GM18951 (cell line): ENCODE measurements around the gene VSIG2.

ENCODE experiments used
- POLR2A ChIP-seq: IDR thresholded peaks from 4 replicates; pipeline ENCODE4 v1.6.1; 2011; ENCODE audit warnings: mild to moderate bottlenecking; ENCODE audit not compliant: insufficient read length, insufficient read depth; ENCODE audit errors: extremely low read depth
- in situ Hi-C: fragments of 300-500 bp; cut with MboI; formaldehyde crosslinking; loops from one replicate; pipeline ENCODE4 v1.12.0; 2022; ENCODE audit warnings: low sequenced_read_pairs, mixed read lengths, inconsistent platforms; ENCODE audit not compliant: unreplicated experiment

The VSIG2 gene

DNA sequence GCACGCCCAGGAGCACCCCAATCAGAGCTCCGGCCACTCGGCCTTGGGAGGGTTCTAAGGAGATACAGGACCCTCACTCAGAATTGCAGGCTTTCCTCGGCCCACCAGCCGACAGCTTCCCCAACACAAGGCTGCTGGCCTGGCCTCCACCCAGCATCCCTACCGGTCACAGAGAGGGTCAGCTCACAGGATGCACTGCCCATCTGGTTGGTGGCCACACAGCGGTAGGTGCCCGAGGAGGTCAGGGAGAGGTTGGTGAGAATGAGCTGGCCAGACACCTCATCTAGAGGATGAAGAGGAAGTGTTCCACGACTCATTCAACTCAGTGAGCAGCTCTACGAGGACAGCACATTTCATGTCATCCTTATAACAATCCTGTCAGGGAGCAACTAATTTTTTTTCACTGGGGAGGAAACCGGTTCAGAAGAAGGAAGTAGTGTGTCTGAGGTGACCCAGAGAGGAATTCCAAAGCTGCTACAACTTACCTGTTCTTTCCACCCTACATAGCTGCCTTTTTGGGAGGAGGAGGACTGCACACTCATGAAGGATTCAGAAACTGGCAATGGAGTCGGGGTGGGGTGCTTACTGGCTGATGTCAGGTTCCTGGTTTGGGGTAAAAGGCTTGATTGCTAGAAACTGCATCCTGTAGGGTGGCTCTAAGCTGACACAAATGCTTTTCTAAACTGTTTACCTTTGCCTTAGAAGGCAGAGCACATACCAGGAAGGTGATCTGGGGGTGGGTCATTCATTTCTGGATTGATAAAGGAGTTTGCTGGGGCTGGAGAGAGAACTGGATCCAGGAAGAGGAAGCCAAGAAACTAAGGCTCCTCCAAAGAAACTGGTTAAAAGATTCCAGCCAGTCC, 3.3 kb downstream of the VSIG2 start:
- in situ Hi-C loops = no loop called here
- no peak for TF ChIP-seq POLR2A

DNA sequence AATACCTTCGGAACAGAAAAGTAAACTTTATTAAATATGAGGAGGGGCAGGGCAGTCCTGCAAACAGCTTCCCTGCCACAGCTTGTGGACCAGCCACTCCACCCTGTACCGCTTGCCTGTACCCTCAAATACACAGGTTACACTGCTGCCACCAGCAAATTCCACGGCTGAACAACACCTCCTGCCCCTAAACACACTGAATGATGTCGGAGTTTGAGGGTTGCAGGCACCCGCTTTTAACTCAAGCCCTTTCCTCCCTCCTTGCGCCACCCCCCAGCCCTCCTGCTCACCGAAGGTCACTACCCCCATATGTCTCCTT, 4.0 kb downstream of the VSIG2 start:
- no peak for TF ChIP-seq POLR2A
- in situ Hi-C loops = no loop called here

DNA sequence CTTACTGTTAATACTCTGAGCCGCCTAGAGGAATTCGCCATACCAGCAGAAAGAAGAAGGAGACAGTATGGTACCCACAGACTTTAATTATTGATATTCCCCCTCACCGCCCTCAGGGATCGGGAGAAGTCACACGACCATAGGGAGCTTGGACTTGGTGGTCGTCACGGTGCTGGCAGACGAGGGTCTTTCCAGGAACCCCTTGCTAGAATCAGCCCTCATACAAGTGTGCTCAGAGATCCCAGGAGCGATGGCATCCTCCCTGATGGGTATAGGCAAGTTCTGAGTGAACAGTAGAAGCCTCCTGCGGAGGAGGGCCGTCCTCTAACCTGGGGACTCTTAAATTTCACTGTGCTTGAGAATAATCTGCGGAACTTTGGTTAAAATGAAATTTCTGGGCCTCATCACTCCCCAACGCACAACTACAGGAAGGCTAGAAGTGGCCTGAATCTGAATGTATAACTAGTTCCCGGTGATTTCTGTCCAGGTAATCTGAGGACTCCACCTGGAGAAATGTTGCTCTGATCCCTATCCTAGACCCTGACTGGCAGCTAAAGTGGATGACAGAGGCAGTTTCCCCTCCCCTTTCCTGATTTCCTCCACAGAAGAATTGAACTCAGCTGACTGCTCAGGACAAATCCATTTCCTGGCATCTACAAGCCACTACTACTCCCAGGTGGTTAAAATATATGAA, 4.5 kb downstream of the VSIG2 start:
- no peak for TF ChIP-seq POLR2A
- in situ Hi-C loops = no loop called here

DNA sequence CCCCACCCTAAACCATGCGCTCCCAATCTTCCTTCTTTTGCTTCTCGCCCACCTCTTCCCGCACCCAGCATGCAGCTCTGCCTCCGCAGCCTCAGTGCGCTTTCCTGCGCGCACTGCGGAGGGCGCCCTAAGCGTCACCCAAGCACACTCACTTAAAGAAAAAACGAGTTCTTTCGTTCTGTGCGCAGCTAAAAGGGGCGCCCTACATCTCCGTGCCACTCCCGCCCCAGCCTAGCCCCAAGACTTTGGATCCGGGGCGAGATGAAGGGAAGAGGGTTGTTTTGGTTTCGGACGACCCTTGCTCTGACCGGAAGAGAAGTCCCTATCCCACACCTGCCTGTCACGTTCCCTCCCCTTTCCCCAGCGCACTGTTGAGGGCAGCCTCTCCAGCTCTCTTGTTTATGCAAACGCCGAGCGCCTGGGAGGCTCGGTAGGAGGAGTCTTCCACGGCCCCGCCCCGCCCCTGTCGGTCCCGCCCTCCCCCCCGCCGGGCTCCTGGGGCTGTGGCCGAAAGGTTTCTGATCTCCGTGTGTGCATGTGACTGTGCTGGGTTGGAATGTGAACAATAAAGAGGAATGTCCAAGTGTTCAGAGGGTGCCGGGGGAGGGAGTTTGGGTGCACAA, 5.3 kb downstream of the VSIG2 start:
- peak; percentile 74 for TF ChIP-seq POLR2A
- in situ Hi-C loops = no loop called here

DNA sequence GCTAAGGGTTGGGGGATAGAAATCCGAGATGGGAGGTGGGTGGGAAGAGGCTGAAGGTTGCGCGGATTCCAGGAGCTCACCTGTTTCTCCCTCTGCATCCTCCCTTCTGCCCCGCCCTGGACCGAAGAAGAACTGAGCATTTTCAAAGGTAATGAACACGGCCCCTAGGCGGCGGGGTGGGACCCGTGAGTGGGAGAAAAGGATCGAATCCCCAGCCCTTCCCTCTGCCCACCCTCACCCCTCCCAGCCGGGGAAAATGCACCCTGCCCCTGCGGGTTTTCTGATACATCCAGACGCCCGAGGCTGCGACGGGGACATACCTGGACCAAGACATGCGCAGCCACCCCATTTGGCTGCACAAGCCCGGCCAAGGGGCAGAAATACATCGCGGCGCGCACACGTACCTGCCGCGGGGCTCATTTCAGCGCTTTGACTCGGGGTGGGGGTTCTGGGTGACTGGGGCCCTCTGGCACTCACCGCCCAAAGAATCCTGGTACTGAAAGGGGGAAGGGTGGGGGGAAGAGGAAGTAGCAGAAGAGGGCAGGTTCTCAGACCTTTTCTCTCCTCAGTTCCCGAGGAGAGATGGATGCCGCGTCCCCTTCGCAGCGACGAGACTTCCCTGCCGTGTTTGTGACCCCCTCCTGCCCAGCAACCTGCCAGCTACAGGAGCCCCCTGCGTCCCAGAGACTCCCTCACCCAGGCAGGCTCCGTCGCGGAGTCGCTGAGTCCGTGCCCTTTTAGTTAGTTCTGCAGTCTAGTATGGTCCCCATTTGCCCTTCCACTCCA, 6.0 kb downstream of the VSIG2 start:
- in situ Hi-C loops = no loop called here
- TF ChIP-seq POLR2A = no peak

DNA sequence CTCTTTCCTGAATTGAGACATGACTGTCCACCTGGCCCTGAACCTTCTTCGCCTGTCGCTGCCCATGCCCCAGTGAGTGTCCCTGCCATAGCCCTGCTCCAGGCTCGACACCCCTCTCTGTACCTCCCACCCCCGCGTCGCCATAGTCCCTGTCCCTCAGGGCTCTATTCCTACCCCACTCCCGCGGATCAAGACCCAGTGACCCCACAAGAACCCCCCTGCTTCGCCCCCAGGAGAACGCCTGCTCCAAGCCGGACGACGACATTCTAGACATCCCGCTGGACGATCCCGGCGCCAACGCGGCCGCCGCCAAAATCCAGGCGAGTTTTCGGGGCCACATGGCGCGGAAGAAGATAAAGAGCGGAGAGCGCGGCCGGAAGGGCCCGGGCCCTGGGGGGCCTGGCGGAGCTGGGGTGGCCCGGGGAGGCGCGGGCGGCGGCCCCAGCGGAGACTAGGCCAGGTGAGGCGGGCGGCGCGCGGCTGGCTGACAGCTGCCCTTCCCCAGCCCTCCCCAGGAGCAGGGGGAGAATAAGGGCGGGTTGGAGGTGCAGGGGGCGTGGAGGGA, 6.7 kb downstream of the VSIG2 start:
- TF ChIP-seq POLR2A = no peak
- in situ Hi-C loops = no loop called here

DNA sequence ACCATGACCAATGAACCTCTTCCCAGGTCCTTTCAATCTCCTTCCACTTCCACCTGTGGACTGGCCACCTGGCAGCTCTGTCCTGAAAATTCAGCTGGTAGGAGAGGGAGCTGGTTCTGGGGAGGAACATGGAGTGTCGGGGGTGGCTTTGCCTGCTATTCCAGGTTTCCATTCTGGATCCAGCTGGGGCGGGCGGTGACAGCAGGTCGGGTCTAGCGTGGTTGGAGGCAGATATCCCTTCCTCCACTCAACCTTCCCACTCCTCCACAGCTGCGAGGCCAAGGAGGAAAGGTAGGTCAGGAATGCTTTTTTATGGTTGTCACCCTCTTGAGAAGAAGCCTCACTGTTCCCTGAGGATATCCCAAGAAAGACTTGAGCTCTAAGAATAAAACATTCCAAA, 9.0 kb downstream of the VSIG2 start:
- no peak for TF ChIP-seq POLR2A
- in situ Hi-C loops = no loop called here

DNA sequence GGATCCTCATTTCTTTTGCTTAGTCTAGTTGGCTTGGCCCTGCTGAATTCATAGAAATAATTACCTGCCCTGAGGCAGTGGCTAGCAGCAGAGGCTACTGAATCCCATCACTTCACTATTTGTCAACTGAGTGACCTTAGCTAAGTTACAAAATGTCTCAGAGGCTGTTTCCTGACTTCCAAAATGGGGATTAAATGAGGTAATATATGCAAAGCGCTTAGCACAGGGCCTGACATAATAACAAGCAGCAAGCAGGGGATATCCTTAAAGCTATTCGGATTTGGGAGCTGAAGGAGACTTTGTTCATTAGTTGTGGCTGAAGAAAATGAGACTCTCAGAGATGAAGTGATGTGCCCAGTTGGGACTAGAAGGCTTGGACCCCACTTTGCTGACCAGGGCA, 9.5 kb downstream of the VSIG2 start:
- TF ChIP-seq POLR2A = no peak
- in situ Hi-C loops = no loop called here

DNA sequence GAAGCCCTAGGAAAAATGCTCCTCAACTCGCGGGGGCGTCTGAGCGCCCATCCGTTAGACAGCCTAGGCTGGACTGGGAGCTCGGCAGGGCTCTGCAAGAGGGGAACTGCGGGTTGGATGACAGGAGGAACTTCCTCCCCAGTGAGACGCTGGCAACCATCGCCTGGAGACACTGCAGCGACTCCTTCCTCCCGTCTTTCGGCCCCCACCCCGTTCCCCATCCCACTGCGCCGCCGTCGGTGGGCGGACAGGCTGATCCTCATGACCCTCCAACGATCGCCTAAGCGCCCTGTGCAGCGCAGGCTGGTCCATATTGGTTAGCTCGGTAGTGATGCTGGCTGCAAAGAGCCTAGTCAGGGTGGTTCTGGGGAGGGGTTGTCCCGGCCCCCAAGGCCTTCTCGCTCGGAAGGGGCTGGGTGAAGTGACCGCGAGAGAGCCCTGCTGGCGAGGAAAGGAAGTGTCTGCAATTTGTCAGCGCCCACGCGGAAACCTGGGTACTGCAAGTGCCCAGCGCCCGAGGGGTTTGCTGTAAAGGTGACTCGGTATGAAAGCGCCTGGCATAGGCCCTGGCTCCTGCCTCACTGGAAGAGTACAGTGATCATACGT, 11.7 kb downstream of the VSIG2 start:
- no peak for TF ChIP-seq POLR2A

DNA sequence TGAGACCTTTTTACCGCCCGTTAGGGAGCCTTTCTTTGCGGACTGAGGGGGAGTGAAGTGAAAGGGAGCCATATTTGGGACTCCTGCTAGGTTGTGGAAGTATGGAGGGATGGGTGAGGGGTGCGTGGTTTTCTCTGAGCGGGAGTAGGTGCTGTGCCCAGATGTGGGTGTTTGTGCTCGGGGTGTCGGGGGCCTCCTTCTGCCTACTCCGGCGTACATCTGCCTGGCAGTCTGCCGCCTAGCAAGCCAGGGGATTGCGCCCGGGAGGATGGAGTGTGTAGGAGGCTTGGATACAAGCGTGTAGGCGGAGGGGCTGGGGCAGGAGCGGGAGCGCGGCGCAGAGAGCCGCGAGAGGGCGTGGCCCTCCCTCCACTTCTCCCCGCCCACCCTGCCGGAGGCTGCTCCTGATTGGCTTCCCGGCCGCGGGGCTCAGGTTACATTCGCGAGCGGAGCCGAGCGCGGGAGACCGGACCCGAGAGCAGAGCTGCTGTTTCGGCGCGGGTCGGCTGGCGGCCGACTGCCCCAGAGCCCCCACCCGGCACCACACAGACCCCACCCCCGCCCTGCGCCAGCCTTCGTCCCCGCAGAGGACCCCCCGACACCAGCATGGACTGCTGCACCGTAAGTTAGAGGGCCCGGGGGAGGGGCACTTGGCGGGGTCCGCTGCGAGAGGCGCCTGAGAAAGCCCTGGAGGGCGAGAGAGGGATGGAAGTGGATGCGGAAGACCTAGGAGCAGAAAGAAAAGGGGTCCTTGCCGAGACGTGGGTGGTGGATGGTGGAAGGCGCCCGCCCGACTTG, 12.4 kb downstream of the VSIG2 start, which contains the start of gene NRGN:
Gene NRGN, plus strand, starts transcription at position 464 of the 798 bp plus-strand sequence. Its CDS starts 143 bp downstream, at position 607.
- peak; percentile 48 for TF ChIP-seq POLR2A
- in situ Hi-C loops = no loop called here

More for the DNA sequence above, 11.7 kb downstream of the VSIG2 start:
- in situ Hi-C loops = no loop called here

DNA sequence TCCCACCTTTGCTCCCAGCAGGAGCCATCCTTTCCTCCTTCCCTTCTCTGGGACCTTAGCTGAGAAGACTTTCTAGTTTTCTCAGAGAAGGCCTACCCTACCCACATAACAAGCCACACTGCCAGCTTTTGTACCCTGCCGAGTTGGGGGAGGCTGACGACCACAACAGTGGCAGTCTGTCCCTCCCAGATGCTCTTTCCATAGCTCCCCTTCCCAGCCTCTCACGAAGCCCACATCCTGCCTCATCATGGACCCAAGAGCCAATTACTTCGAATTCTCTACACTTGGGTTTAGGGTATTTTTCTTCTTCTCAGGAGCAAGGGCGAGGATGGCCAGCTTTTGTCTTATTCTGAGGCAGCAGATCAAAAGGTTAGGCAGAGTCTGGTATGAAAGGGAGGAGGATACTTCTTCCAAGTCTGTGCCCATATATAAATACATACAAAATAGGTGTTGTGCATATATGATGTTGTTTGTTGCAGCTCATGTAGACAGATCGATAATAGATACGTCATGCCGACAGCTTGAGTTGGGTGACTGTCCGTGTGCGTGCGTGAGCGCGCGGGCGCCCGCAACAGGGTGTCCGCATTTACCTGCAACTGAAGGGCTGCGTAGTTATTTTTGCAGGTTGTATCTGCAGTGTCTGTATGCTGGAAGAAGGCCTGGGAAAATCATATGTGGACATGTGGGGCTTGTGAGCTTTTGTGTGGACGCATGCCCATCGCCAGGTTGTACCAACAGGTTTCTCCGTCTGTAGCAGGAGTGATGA, 13.2 kb downstream of the VSIG2 start:
- no peak for TF ChIP-seq POLR2A
- in situ Hi-C loops = no loop called here
